GM21576 (cell line): ENCODE measurements around the gene KCNMA1.

ENCODE experiments used
- ATAC-seq: cut with Tn5 transposase; IDR thresholded peaks from one replicate; pipeline ENCODE4 v1.9.1; 2021; ENCODE audit warnings: mild to moderate bottlenecking, moderate library complexity; ENCODE audit not compliant: unreplicated experiment

Gene KCNMA1

DNA sequence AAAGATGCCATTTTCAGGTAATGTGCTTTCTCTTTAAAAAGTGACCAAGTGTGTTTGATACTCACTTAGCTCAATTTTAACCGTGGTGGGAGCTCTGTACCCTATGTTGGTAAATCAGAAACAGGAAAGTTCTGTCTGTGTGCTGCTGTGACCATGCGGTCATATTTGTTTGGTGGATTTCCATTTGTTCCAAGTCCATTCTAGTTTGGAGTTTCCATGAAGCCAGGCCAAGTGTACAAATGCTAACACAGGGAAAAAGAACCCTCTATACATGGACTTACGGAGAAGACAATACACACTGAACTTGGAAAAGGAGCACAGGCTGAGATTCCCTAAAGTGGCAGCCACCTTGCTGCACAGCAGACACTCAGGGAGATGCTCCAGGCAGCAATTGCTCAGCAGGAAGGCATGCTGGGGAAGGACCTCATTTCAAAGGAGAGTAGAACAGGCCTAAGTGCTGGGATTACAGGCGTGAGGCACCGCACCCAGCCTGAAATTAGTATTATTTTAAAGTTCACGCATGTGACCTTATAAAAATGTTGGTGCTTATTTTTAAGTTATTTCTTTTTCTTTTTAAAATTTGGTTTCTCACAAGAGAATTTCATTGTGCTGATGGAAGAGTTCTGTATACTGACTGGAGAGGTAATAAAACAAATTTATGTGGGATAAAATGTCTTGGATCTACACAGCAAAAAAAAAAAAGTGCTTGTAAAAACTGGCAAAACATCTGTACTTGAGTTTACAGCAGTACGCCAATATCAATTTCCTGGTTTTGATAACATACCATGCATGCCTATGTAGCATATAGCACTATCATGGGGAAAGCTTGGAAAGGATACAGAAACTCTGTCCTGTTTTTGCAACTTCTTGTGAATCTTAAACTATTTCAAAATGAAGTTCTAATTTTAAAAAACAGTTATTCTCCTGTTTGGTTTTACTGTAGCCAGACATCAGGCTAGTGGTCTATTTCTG, 436.2 kb downstream of the KCNMA1 start:
- no peak for ATAC-seq

DNA sequence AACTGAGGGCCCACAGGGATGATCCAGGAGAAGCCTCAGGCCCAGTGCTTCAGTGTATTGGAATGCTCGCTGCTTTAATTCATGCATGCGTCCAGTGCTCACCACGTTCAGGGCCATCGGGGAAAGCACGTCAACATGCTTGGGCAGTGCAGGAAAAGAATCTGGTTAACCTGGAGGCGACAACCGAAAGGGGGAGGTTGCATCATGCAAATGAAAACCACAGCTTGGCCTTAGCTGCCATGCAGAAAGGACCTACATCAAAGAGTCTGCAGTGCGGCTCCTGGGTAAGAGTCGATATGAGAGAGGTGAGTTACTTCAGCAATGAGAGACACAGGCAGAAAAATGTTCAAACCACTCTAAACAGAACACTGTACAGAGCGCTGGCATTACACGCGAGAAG, 440.1 kb downstream of the KCNMA1 start:
- ATAC-seq = peak; percentile 52

DNA sequence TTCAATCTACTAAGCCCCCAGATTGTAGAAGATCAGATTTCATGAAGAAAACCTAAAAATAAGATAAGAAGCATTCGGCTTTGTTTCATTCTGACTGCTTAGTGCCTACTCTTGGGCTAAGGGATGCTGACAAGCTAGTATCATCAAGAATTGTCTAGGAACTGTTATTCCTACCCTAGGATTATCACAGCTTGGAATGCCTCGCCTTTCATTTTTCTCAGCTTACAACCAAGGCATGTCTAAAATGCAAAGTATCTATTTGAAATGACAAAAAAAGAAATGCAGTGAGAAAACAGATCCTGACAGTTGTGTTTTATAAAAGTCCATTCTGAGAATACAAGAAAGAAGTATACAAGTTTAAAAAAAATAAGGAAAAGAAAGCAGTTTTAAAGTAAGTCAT, 441.0 kb downstream of the KCNMA1 start:
- ATAC-seq = no peak

DNA sequence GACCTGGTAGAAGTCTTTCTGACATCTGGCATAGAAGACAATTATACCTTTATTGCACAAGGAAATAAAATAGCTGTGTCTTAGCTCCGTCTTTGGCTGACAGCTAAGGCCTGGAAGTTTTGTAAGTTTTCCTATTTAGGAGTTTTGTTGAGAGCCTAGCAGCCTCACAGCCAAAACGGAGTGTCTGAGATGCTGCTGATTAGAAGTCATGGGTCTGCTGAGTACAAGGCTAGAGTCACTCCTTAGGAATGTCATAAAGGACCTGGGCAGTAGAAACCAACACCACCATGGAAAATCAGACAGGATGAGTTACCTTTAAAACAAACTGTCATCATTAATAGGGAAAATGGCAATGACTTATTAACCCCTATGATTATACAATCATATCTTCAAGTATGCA, 442.5 kb downstream of the KCNMA1 start:
- ATAC-seq = no peak

- no peak for ATAC-seq
Observed at GRCh38 chr10:77193001-77193400, 444.6 kb downstream of the KCNMA1 start.

DNA sequence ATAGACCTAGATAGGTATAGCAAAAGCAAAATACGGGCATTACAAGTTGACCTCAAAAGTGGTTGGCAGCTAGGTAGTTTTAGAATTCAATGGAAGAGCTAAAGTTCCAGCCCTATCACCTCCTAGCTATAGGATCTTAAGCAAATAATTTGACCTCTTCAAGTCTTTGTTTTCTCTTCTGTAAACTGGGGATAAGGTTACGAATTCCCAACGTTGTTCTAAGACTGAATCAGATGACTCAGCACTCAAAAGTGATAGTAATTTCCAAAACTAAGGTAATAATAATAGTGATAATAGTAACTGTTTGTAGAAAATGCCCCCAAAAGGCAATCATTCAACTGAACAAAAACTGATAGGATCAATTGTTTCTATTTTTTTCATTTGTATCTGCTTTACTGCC, 445.2 kb downstream of the KCNMA1 start:
- no peak for ATAC-seq

DNA sequence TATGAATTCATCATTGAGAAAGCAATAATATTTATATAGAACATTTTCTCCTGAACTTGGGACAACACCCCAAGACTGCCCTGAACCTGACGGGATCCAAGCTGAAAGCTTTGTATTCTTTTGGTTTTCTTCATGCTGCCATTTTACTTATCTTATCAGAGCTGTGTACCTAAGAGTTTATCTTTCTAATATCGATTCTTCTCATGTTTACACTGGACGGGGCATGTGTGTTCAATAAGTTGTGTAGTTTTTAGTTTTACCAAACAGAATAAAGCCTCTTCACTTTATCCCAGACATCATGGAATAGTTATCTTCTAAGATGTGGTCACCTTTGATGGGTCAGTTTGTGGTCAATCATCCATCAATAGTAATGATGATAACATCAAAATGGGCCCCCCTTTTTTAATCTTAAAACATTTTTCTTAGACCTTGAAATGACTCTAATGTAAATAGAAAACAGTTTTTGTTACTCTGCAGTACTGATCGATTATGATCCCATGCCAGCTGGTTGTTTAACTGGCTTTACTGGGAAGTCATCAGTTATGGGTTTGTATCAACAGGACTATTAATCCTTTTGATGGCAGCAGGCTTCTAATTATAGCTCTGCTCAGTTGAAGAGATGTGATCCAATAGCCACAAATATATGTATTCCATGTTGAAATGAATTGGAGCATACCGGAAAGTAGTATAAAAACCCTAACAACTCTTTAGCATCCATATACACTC, 446.1 kb downstream of the KCNMA1 start:
- no peak for ATAC-seq

DNA sequence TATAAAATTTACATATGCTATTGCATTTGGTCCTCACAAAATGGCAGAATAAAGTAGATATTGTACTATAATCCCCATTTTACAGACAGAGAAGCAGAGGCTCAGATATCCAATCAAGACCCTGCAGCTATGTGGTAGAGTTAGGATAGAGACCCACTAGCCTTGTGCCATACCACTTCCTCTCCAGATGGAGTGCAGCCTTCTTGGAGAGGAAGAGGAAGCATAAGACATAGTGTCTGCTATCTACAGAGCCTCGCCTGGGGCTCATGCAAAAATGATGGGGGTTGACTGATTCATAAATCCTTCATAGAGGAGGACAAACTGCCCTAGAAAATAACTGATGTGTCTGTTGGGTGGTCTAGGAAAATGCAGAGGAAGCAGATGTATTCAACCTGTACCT, 447.3 kb downstream of the KCNMA1 start:
- no peak for ATAC-seq

DNA sequence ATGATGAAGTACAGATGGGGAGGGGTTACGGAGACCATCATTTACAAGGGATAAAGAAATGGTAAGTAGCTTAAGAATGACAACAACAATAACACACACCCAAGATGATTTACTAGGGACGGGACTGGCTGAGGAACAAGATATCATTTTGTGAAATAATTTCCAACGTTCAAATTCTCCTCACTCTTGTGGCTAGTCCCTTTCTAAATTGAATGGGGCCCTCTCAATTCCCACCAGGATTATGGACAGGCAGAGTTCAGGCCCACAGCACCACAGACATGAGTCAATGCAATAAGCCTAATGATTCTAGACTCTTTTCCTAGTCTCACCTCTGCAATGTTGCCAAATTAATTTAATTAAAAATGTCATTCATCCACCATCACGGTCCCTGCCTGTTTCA, 448.1 kb downstream of the KCNMA1 start:
- no peak for ATAC-seq

- no peak for ATAC-seq
Observed at GRCh38 chr10:77189075-77189474, 448.5 kb downstream of the KCNMA1 start.

GRCh38 chr10:77188521-77188920, 449.1 kb downstream of the KCNMA1 start:
- no peak for ATAC-seq

- no peak for ATAC-seq
Observed at GRCh38 chr10:77188000-77188395, 449.6 kb downstream of the KCNMA1 start.

GRCh38 chr10:77187376-77187999, 450.1 kb downstream of the KCNMA1 start:
- ATAC-seq = no peak

GRCh38 chr10:77186936-77187335, 450.7 kb downstream of the KCNMA1 start:
- no peak for ATAC-seq

DNA sequence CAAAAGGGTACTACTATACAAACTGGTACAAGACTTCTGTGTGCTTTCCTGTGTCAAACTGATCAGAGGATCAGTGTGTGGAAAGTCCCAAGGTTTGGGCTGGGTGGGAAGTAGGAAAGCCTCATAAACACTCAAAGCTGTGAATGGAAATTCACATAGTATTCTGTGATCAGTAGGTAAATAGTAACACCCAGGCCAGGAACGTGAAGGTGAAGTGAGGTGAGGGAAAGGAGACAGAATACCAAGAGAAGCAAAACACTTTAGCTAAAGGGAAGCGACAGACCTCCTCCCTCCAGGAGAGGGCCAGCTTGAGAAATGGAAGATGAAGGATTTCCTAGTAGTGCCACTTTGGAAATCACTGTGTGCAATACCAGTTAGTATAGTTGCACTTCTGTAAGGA, 451.9 kb downstream of the KCNMA1 start:
- ATAC-seq = no peak

GRCh38 chr10:77182803-77183202, 454.8 kb downstream of the KCNMA1 start:
- ATAC-seq = no peak

DNA sequence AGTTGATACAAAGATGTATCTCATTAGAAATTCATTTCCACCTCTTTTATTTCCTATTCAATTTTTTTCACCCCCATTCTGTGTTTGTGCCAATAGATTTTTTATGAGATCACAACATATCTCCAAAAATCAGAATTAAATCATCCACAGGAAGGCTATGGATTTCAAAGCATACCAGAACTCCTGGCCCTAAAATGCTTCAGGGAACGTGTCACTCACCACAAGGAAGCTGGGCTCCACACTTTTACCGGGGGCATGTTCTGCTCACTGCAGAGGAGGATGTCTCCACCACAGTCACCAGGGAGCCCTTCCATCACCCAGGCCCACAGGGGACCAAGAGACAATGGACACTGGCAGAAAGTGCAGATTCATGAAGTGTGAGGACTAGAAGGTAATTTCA, 456.8 kb downstream of the KCNMA1 start:
- no peak for ATAC-seq

GRCh38 chr10:77180104-77180503, 457.5 kb downstream of the KCNMA1 start:
- ATAC-seq = no peak

DNA sequence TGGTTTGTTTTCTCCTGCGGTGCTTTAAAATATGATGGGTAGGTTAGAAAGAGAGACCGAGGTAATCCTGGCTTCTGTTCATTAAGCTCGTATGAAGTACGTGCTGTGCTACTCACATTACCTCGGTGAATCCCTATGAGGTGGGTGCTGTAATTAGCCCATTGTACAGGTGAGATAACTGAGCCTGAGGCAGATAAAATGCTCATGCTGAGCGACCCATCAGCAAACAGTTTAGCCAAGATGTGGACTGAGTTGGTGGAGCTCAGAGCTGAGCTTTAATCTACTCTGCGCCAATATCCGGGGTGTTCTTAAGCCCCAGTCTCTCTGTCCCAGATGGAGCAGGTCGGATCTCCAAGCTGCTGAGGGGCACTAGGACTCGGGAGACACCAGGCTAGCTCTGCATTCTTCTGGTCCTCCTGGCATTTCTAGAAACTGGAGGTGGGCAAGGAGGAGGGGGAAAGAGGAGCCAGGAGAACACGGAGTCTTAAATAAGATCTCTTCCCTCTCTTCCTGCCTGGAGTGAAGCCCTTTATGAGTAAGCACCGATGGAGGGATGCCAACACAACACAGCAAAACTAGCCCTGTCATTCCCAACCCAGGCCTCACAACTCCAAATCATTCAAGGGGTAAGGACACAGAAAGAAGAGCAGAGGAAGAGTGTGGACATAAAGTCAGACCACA, 458.5 kb downstream of the KCNMA1 start:
- no peak for ATAC-seq

- no peak for ATAC-seq
Observed at GRCh38 chr10:77177589-77177988, 460.0 kb downstream of the KCNMA1 start.

- no peak for ATAC-seq
Observed at GRCh38 chr10:77177161-77177560, 460.4 kb downstream of the KCNMA1 start.
